Measurements from ENCODE around the gene SNX10.
"Not testable (repeated sequence)": the region's sequence is repeated elsewhere in the genome, so short reads cannot be mapped to it uniquely, and the experiment has no call there.

The SNX10 gene, protein sequence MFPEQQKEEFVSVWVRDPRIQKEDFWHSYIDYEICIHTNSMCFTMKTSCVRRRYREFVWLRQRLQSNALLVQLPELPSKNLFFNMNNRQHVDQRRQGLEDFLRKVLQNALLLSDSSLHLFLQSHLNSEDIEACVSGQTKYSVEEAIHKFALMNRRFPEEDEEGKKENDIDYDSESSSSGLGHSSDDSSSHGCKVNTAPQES

DNA sequence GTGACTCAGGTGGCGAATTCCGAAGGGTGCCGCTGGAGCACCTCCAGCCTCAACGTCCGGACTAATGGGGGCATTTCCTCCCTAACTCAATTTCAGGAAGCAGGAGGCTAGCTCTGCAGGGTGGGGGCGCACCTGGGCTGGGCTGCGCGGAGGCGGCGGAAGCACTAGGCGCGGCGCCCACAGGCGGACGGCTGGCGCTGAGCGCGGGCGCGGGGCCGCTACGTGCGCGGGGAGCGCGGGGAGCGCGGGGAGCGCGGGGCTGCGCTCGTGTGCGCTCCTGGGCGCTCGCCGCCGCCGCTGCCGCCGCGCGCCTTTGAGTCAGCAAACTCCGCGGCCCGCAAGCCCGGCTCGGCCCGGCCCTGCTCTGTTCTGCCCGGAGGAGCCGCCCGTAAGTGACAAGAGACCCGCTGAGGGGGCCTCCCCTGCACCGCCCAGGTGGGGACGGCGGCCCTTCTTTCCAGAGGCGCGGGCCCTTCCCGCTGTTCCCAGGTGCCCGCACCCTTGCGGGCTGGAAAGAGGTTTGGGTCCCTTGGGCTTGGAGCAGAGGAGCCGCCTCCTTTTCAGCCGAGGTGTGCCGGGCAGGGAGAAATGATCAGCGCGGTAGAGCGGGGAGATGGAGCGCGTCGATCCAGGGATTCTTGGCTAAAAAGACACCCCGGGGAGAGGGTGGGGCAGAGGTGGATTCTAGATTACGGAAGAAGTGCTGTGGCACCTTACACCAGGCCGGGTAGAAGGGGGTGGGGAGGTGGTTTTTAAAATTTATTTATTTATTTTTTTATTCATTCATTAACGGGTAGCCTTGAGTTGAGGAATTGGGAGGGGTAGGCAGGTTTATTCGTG lies at the start of gene SNX10:
Gene SNX10, plus strand, starts transcription at position 164 of the 840 bp plus-strand sequence. CDS start 54,581 bp downstream, outside the sequence.
- DNase-seq (ENCODE audit: low spot score), result no peak

DNA sequence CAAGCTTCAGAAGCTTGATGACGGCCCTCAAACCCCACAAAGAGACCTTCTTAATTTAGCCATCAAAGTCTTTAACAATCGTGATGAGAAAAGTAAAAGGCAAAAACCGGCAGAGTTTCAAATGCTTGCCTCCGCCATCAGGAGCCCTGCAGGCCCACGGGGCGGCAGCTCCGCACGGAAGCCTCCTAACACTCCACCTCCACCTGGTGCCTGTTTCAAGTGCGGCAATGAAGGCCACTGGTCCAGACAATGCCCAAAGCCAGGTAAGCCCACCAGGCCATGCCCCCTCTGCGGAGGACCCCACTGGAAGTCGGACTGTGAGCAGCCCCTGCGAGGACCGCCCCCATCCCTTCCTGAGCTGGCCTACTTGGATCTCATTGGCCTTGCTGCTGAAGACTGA lies 46.5 kb upstream of the SNX10 start:
- no peak for DNase-seq (ENCODE audit: low spot score)

DNA sequence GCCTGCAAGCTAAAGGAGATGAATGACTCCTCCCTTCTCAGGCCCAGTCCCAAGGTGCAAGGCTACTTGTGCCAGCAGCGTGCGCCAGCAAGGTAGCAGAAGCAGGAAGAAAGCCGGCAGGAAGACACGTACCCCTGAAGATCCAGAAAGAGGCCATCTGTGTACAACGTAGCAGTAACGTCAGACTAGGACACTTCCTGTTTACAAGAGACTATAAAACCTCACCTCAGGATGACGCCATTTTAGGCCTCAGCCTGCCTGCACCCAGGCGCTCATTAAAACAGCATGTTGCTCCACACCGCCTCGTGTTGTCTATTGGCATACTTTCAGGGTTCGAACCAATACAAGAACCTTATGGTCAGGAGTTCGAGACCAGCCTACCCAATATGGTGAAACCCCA lies 41.4 kb upstream of the SNX10 start:
- no peak for DNase-seq (ENCODE audit: low spot score)

DNA sequence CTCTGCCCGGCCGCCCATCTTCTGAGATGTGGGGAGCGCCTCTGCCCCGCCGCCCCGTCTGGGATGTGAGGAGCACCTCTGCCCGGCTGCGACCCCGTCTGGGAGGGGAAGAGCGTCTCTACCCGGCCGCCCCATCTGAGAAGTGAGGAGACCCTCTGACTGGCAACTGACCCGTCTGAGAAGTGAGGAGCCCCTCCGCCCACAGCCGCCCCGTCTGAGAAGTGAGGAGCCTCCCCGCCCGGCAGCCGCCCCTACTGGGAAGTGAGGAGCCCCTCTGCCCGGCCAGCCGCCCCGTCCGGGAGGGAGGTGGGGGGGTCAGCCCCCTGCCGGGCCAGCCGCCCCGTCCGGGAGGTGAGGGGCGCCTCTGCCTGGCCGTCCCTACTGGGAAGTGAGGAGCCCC lies 29.8 kb upstream of the SNX10 start:
- DNase-seq (ENCODE audit: low spot score), result not testable (repeated sequence)

DNA sequence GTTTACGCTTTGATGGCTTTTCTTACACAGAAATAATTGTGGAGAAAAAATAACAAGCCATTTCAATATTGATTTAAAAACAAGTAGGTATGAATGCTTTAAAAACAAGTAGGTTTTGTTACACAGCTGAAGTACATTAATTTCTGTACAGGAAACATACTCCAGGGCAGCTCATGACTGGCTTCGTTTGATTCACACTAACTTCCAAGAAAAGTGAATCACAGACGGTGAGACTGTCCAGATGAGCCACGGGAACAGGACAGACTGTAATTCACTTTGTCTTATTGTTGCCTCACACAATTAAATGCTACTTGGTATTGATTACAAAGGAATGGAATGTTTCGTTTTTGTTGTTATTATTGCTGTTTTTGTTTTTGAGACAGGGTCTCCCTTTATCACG lies 26.6 kb upstream of the SNX10 start:
- no peak for DNase-seq (ENCODE audit: low spot score)

DNA sequence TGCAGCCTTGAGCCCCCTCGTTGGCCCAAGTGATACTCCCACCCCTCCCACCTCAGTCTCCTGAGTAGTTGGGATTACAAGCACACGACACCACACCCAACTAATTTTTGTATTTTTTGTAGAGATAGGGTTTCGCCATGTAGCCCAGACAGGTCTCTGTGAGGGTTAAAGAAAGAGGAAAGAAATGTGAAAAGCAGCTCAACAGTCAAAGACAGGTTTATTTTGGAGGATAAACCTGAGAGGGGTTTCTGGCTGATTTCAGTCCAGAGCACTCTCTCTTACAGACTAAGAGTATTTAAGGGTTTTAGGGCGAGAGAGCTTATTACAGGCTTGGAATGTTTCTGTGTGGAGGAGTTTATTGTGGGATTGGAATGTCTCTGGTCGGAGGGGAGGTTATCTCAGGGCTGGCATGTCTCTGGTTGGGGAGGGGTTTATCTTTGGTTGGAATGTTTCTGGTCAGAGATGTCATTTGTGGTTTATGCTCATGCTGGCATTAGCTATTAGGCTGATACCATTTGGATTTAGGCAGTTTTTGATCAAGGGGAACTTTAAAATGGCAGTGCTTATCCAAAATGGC lies 26.1 kb upstream of the SNX10 start:
- no peak for DNase-seq (ENCODE audit: low spot score)

DNA sequence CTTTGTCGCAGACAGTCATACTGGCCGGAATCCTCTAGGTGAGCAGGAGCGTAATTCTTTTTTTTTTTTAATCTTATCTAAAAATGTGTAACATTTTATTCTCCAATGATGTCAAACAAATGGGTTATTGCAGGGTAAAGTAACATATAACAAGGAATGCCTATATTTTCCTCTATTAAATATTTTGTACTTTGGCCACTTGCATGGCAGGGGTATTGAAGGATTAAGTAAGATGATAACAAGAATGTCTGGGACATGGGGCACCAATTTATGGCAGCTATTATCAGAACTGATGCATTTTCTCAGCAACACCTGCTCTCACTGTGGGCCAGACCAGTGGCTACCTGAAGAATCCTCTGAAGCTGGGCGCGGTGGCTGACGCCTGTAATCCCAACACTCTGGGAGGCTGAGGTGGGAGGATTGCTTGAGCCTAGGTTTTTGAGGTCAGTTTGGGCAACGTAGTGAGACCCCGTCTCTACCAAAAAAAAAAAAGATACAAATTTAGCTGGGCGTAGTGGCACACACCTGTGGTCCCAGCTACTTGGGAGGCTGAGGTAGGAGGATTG lies 24.0 kb upstream of the SNX10 start:
- no peak for DNase-seq (ENCODE audit: low spot score)

DNA sequence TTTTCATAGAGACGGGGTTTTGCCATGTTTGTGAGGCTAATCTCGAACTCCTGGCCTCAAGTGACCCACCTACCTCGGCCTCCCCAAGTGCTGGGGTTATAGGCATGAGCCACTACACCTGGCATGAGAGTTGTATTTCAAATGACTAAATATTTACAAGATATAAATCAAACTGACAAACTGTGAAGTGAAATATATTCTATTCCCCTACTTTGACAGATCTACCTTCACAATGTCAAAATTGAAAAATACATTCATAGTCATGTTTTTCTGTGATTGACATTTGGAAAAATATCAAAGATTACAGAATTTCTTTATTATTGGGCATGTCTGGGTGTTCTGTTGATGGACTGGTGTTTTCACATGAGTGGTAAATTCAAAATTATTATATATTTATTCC lies 16.4 kb upstream of the SNX10 start:
- DNase-seq (ENCODE audit: low spot score), result no peak

DNA sequence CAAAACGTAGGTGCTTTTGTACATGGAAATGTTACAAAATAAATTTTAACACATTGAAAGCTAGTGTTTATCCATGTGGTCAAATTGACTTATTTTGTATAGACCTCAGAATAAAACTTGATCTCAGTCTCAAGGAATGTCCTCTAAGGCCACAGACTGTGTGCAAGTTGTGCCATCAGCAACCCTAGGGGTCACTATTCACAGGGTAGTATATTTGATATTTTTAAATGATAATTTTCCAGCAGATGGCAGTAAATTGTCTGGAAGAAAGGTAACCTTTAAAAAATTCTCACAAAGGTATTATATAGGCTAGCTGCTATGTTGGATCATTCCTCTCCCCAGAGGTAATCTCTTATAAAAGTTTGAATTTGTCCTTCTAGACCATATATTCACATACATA lies 12.9 kb upstream of the SNX10 start:
- no peak for DNase-seq (ENCODE audit: low spot score)

DNA sequence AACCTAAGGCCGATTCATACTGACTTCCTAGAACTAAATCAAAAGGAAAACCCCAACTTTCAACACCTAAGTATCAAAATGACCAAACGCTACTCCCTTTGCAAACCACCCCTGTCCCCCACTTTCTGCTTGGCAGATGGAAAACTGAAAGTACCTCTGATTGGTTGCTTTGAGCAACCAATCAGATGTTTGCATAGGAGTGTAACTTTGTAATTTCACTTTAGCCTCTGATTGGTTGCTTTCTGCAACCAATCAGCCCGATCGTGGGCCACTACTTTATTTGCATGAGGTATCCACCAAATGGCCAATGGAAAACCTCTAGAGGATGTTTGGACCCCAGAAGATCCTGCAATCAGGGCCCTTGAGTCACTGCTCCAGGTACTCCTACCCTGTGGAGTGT lies 12.3 kb upstream of the SNX10 start:
- no peak for DNase-seq (ENCODE audit: low spot score)

DNA sequence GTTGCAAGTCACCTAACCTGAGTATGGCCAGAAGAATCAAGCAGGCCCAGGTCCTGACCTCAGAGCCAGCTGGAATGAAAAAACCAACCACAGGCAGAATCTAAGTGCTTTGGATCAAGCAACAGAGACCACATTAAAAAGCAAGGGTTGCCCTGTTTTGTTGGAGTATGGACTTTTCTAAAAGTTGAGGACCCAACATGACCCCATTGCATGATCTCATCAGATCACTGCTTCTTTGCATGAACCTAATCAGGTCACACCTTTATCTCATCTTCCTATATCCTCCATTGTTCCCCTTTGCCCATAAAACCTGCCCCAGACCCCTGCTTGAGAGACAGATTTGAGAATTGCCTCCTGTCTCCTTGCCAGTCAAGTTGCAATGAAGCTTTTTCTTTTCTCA lies 11.6 kb upstream of the SNX10 start:
- no peak for DNase-seq (ENCODE audit: low spot score)

DNA sequence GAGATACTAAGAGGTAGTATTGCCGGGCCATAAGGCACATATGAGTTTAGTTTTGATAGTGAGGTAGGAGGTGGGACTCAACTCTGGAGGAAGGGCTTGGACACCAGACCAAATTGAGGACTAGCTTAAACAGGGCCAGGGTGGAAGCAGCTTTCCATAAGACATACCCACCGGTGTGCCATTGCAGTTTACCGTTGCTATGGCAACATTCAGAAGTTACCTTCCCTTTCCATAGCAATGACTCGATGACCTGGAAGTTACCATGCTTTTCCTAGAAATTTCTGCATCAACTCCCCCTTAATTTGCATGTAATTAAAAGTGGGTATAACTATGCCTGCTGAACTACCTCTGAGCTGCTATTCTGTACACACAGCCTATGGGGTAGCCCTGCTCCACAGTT lies 10.9 kb upstream of the SNX10 start:
- no peak for DNase-seq (ENCODE audit: low spot score)

DNA sequence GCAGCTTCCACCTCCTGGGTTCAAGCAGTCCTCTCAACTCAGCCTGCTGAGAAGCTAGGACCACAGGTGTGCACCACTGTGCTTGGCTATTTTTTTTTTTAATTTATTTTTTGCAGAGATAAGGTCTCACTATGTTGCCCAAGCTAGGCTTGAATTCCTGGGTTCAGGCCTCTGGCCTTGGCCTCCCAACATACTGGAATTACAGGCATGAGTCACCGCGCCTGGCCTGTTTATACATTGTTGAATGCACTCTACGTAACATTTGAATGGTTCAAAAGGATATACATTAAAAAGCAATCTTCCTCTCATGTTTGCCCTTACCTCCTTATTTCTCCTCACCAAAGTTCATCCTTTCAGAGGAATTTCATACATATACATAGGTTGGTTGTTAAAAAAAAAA lies 7.2 kb upstream of the SNX10 start:
- DNase-seq (ENCODE audit: low spot score), result no peak

DNA sequence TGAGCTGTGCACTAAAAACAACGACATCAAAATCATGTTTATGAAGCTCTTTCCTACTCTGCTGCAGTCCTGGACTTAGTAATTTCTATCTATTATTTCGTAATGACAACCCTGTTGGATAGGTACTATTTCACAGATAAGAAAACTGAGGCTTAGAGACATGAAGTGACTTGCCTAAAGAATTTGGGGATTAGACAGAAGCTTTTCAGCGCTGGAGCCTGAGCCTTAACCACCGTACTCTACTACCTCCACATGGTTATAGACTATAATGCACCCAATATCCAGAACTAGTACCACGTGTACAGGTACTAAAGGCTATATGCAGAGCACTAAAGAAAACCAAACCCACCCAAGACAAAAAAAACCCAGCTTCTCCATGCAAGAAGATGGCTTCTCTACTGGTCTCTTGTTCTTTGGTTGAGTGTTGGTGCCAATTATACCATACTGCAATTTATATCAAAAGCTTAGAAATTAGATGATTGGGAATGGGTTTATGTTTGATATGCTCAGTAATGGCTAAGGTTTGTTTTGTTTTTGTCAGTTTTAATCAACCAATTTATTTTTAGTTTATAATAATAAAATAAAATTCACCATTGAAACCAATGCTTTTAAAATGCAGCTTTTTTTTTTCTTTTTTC lies 6.5 kb upstream of the SNX10 start:
- no peak for DNase-seq (ENCODE audit: low spot score)

DNA sequence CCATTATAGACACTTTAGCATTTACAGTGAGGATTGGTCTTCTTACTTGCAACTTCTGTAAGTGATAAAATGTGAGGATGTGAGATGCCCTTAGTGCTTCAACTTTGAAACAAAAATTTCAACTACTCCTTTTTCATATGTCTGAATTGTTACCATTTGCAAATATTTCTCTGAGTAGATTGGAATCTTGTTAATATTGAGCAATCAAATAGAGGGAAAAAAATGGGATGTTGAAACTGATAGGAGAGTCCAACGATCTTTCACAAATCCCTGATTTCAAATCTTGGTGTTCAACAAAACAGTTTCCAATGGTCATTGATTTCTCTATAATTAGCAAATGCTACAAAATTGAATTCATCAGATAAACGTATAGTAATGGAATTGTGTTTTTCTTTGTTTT lies 5.5 kb upstream of the SNX10 start:
- no peak for DNase-seq (ENCODE audit: low spot score)

DNA sequence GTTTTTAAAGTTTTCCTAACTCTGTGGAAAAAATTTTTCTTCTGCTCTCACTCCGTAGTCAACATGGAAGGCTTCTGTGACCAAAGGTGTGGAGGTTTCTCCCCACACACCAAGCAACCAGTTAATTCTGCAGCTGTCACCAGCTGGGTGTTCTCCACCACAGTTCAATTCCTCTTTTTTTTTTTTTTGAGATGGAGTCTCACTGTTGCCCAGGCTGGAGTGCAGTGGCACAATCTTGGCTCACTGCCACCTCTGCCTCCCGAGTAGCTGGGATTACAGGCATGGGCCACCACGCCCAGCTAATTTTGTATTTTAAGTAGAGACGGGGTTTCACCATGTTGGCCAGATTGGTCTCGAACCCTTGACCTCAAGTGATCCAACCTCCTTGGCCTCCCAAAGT lies 3.5 kb upstream of the SNX10 start:
- DNase-seq (ENCODE audit: low spot score), result not testable (repeated sequence)

DNA sequence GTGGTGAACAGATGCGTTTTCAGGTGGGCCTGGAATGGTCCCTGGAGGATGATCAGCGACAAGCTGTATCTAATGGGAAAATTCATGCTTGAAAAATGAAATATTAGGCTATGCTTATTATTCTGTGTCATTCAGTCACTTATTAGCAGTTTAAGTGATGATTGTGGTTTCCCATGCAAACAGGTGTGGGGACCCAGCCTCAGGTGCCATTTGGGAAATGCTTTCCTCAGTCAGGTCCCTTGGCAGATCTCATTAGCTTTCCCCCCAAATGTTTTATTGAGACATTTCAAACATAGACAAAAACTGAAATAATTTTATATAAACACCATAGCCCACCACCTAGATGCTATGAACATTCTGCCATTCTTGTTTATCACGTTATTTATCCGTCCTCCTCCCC lies 411 bp upstream of the SNX10 start:
- DNase-seq (ENCODE audit: low spot score), result no peak

DNA sequence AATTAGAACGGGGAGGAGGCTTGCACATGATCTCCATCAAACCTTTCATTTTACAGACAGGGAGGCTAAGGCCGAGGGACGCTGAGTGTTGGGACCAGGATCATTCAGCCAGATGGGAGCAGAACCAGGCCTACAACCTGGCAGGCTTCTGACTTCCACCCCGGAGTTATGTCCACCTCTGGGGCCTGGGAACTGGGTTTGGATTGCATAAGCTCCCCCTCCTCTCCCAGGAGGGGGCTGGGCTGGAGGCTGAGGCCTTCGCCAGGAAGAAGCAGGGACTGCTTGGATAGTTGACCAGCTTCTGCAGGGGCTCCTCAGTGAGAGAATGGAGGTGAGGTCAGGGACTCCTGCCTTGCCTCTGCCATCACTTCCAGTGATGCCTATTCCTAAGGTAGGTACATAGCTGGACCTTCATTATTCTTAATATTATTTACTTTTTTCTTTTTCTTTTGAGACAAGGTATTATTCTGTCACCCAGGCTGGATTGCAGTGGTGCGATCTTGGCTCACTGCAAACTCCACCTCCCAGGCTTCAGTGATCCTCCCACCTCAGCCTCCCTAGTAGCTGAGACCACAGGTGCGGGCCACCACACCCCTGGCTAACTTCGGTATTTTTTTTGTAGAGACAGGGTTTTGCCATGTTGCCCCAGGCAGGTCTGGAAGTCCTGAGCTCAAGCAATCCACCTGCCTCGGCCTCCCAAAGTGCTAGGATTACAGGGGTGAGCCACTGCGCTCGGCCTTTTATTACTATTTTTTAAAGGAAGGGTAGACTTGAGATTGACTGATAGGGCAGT lies 1.3 kb downstream of the SNX10 start:
- DNase-seq (ENCODE audit: low spot score), result no peak

DNA sequence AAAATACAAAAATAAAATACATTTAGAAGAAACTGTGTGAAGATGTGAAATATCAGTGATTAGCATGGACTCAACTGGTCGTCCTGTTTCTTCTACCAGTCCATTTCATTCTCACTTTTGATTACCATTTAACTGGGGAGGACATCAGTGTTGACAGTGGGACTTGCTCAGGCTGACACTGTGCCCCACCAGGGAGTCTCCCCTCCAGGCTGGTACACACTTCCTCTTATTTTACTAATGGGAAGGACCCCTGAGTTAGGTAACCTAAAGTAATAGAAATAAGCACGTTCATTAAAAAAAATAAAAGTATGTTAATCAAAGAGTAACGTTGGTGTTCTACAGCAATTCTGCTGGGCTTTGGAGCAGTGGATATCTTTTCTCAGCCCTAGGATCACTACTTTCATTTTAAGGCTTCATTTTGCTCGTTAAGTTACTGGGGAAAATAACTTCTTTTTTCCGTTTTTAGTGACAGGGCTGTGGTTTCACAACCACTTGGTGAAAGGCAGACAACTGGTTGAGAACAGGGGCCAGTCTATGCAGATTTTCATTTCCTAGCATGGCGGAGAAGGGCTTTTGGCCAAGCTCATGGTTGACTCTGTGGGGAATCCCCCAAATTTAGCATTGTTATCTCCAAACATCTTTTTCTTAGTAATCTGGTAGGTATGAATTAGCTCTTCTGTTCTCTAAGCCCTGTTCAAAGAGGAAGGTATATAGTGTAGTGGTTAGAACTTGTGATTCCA lies 2.1 kb downstream of the SNX10 start:
- no peak for DNase-seq (ENCODE audit: low spot score)

DNA sequence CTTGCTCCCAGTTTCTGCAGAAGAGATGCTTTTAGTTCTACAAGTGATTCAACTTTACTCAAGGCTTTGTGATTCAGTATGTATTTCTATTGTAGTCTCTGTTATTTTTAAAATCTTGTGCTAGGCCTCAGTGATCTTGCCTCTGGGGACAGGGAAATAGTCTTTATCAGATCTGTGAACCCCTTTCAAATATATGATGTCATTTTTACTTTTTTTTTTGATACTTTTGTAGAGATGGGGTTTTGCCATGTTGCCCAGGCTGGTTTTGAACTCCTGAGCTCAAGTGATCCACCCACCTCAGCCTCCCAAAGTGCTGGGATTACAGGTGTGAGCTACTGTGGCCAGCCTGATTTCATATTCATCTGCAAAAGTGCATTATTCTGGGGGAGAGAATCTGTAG lies 3.4 kb downstream of the SNX10 start:
- DNase-seq (ENCODE audit: low spot score), result no peak

DNA sequence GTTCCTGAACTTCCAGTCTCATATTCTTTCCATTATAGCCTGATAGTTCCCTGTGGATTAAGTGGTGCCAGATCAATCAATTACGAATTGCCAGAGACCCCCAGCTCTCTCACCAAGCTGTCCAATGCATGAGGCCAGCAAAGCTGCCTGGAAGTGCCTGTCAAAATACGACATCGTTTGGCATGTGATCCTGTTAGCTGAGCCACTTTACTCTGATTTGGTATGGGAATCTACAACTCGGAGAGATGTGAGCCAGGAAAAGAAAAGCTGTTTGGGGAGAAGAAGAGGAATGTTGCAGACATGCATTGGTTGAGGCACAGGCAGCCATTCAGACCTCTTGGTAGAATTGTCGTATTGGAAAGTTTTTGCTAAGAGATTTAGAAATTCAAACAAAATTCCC lies 3.9 kb downstream of the SNX10 start:
- no peak for DNase-seq (ENCODE audit: low spot score)
